ENCODE measurements around the gene EMILIN1. TPM values are rescaled to one million over a fixed set of nuclear protein-coding genes. Genes with fewer than 3 reads are reported as not detected.
"Not testable (repeated sequence)": the region's sequence is repeated elsewhere in the genome, so short reads cannot be mapped to it uniquely, and the experiment has no call there.

The EMILIN1 gene
- total RNA-seq, 1 donor from 2014 or later: 0.95 TPM

DNA sequence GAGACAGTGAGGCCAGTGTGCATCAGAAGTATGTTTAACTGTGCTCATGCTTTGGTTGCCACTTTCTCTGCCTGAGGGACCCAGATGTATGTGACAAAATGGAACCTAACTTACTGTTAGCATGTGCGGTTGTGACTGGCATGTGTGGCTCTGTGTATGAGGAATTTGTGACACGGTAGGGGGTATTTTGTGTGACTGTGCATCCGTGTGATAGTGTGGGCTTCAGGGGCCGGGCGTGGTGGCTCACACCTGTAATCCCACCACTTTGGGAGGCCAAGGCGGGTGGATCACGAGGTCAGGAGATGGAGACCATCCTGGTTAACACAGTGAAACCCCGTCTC lies 40.9 kb downstream of the EMILIN1 start:
- Histone ChIP-seq H2AFZ (ENCODE audit: low read depth, low read length) (peak overlapping the region; percentile 85), H3K4me3 (ENCODE audit: insufficient read depth, low read depth, low read length) (peak overlapping the region; percentile 61), H3K4me2 (ENCODE audit: low read length) (peak overlapping the region; percentile 92), H3K27me3 (ENCODE audit: insufficient read depth, low read length) (peaks cover 47% of the 10 kb centered on the region)
- H3K9ac ChIP-seq (ENCODE audit: low read length); DNase-seq (ENCODE audit: low read depth); H3K79me2 ChIP-seq (ENCODE audit: insufficient read depth, low read length); FAIRE-seq; H3K36me3 ChIP-seq (ENCODE audit: insufficient read depth, low read length); H3K4me1 ChIP-seq (ENCODE audit: insufficient read depth, low read length); H3K9me3 ChIP-seq (ENCODE audit: insufficient read depth, low read depth, low read length); H4K20me1 ChIP-seq (ENCODE audit: insufficient read depth, low read length); H3K4me1 Mint-ChIP-seq (ENCODE audit: low read depth, unreplicated experiment); H3K36me3 Mint-ChIP-seq (ENCODE audit: low read depth, unreplicated experiment); H3K9me3 Mint-ChIP-seq (ENCODE audit: unreplicated experiment); H3K27ac ChIP-seq (ENCODE audit: low read depth, low read length); H3K27ac Mint-ChIP-seq (ENCODE audit: unreplicated experiment): not testable (repeated sequence)
- Mint-ChIP-seq H3K27me3 (ENCODE audit: low read depth, unreplicated experiment) (peaks cover 67% of the 10 kb centered on the region), H3K4me3 (ENCODE audit: unreplicated experiment) (peak overlapping the region; percentile 81)

DNA sequence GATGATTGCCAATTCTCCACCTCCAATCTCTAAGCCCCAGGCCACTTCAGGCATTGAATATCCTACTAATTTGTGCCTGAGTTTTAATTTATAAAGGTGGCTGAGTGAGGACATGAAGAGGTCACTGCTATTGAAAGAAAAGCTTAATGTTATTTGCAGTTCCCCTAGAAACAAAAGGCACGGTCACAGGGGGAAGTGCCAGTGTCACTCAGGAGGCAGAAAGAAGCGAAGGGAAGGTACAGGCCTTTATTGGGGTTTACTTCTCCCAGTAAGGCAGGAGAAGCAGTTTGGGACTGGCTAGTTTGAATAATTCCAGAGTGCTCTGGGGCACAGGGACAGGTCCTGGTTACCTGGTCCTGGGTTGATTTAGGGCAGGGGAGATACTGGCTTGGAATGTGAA lies 43.5 kb downstream of the EMILIN1 start:
- H3K4me1 Mint-ChIP-seq (ENCODE audit: low read depth, unreplicated experiment): no peaks in the 10 kb centered on the region
- peaks cover 6% of the 10 kb centered on the region for H3K9me3 Mint-ChIP-seq (ENCODE audit: unreplicated experiment)
- H3K27me3 ChIP-seq (ENCODE audit: insufficient read depth, low read length): peaks cover 46% of the 10 kb centered on the region

DNA sequence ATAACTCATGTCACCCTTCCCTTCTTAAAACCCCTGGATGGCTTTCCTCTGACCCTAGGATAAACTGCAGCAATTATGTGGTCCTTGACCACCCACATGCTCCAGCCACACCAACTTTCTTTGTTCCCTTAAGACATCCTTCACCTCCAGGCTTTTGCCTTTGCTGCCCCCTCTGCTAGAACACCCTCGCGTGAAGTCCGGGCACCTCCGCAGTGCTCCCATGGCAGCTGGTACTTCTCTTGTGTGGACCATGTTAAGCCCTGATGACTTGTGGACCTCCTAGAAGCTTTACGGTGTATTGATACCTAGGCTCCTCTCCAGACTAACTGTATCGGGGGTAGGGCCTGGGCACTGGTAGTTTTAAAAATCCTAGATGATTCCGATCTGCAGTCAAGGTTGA lies 44.4 kb downstream of the EMILIN1 start:
- H3K4me1 ChIP-seq (ENCODE audit: insufficient read depth, low read length): peaks cover 10% of the 10 kb centered on the region
- FAIRE-seq: no peak
- peaks cover 39% of the 10 kb centered on the region for H3K27me3 ChIP-seq (ENCODE audit: insufficient read depth, low read length)
- peak overlapping the region; percentile 84 for H3K4me3 Mint-ChIP-seq (ENCODE audit: unreplicated experiment)
- H3K27ac Mint-ChIP-seq (ENCODE audit: unreplicated experiment): no peak overlapping the region
- no peak overlapping the region for H3K4me3 ChIP-seq (ENCODE audit: insufficient read depth, low read depth, low read length)
- no peaks in the 10 kb centered on the region for H4K20me1 ChIP-seq (ENCODE audit: insufficient read depth, low read length)
- no peak overlapping the region for H3K9ac ChIP-seq (ENCODE audit: low read length)
- H3K9me3 ChIP-seq (ENCODE audit: insufficient read depth, low read depth, low read length): peaks cover 2% of the 10 kb centered on the region
- H3K4me1 Mint-ChIP-seq (ENCODE audit: low read depth, unreplicated experiment): no peaks in the 10 kb centered on the region
- H3K4me2 ChIP-seq (ENCODE audit: low read length): no peak overlapping the region
- H3K27ac ChIP-seq (ENCODE audit: low read depth, low read length): no peak overlapping the region
- TF ChIP-seq EZH2 (IDR thresholded peaks at IDR 0.05; ENCODE audit: insufficient read depth, low read length): no peak
- TF ChIP-seq, protein P1, sequence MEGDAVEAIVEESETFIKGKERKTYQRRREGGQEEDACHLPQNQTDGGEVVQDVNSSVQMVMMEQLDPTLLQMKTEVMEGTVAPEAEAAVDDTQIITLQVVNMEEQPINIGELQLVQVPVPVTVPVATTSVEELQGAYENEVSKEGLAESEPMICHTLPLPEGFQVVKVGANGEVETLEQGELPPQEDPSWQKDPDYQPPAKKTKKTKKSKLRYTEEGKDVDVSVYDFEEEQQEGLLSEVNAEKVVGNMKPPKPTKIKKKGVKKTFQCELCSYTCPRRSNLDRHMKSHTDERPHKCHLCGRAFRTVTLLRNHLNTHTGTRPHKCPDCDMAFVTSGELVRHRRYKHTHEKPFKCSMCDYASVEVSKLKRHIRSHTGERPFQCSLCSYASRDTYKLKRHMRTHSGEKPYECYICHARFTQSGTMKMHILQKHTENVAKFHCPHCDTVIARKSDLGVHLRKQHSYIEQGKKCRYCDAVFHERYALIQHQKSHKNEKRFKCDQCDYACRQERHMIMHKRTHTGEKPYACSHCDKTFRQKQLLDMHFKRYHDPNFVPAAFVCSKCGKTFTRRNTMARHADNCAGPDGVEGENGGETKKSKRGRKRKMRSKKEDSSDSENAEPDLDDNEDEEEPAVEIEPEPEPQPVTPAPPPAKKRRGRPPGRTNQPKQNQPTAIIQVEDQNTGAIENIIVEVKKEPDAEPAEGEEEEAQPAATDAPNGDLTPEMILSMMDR (IDR thresholded peaks at IDR 0.05; ENCODE audit: insufficient read depth, low read depth, low read length): no peak
- H3K79me2 ChIP-seq (ENCODE audit: insufficient read depth, low read length): no peaks in the 10 kb centered on the region
- no peak overlapping the region for H2AFZ ChIP-seq (ENCODE audit: low read depth, low read length)
- peaks cover 6% of the 10 kb centered on the region for H3K9me3 Mint-ChIP-seq (ENCODE audit: unreplicated experiment)
- peaks cover 6% of the 10 kb centered on the region for H3K36me3 Mint-ChIP-seq (ENCODE audit: low read depth, unreplicated experiment)
- DNase-seq (ENCODE audit: low read depth): no peak
- H3K36me3 ChIP-seq (ENCODE audit: insufficient read depth, low read length): no peaks in the 10 kb centered on the region
- peaks cover 60% of the 10 kb centered on the region for H3K27me3 Mint-ChIP-seq (ENCODE audit: low read depth, unreplicated experiment)

More for the DNA sequence above, 43.5 kb downstream of the EMILIN1 start:
- H3K9ac ChIP-seq (ENCODE audit: low read length): no peak overlapping the region
- H3K4me2 ChIP-seq (ENCODE audit: low read length): no peak overlapping the region
- TF ChIP-seq, protein P1 (IDR thresholded peaks at IDR 0.05; ENCODE audit: insufficient read depth, low read depth, low read length): no peak
- no peak for TF ChIP-seq EZH2 (IDR thresholded peaks at IDR 0.05; ENCODE audit: insufficient read depth, low read length)
- H3K4me3 Mint-ChIP-seq (ENCODE audit: unreplicated experiment): no peak overlapping the region
- H4K20me1 ChIP-seq (ENCODE audit: insufficient read depth, low read length): no peaks in the 10 kb centered on the region
- H3K27ac ChIP-seq (ENCODE audit: low read depth, low read length): no peak overlapping the region
- peaks cover 6% of the 10 kb centered on the region for H3K36me3 Mint-ChIP-seq (ENCODE audit: low read depth, unreplicated experiment)
- H2AFZ ChIP-seq (ENCODE audit: low read depth, low read length): no peak overlapping the region
- H3K4me3 ChIP-seq (ENCODE audit: insufficient read depth, low read depth, low read length): no peak overlapping the region
- no peaks in the 10 kb centered on the region for H3K36me3 ChIP-seq (ENCODE audit: insufficient read depth, low read length)
- DNase-seq (ENCODE audit: low read depth) (no peak), FAIRE-seq (no peak)
- no peak overlapping the region for H3K27ac Mint-ChIP-seq (ENCODE audit: unreplicated experiment)
- H3K79me2 ChIP-seq (ENCODE audit: insufficient read depth, low read length): no peaks in the 10 kb centered on the region
- peaks cover 2% of the 10 kb centered on the region for H3K9me3 ChIP-seq (ENCODE audit: insufficient read depth, low read depth, low read length)
- peaks cover 65% of the 10 kb centered on the region for H3K27me3 Mint-ChIP-seq (ENCODE audit: low read depth, unreplicated experiment)
- H3K4me1 ChIP-seq (ENCODE audit: insufficient read depth, low read length): peaks cover 10% of the 10 kb centered on the region

All from astrocyte (in vitro differentiated cells and primary cell).